ENCODE measurements around the gene MAPK14.

The MAPK14 gene

DNA sequence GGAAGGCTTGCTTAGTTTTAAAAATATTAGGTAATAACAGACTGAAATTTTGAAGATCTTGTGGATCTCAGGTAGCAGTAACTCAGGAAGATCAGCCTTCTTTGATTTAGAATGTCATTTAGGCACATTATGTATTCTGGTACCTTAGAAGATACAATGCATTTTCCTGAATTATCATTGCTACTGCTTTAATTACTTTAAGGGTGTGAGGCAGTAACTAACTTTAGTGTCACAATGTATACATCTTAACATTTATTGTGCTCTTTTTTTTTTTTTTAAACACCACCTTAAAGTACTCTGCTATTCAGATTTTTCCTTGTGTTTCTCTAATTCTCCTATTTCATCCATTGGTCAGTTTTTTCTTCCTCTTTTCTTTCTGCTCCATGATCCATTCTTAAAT lies 13.3 kb downstream of the MAPK14 start:
- no peak overlapping the region for H3K27ac ChIP-seq
- TF ChIP-seq, protein P1, sequence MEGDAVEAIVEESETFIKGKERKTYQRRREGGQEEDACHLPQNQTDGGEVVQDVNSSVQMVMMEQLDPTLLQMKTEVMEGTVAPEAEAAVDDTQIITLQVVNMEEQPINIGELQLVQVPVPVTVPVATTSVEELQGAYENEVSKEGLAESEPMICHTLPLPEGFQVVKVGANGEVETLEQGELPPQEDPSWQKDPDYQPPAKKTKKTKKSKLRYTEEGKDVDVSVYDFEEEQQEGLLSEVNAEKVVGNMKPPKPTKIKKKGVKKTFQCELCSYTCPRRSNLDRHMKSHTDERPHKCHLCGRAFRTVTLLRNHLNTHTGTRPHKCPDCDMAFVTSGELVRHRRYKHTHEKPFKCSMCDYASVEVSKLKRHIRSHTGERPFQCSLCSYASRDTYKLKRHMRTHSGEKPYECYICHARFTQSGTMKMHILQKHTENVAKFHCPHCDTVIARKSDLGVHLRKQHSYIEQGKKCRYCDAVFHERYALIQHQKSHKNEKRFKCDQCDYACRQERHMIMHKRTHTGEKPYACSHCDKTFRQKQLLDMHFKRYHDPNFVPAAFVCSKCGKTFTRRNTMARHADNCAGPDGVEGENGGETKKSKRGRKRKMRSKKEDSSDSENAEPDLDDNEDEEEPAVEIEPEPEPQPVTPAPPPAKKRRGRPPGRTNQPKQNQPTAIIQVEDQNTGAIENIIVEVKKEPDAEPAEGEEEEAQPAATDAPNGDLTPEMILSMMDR (IDR thresholded peaks at IDR 0.05), result no peak
- no peak overlapping the region for H3K4me3 ChIP-seq (ENCODE audit: low read depth, low read length)
- no peaks in the 10 kb centered on the region for H3K9me3 ChIP-seq (ENCODE audit: control insufficient read depth, low read length)
- no peak overlapping the region for H3K9ac ChIP-seq
- H3K79me2 ChIP-seq, result peaks cover 54% of the 10 kb centered on the region
- H3K36me3 ChIP-seq (ENCODE audit: control insufficient read depth, insufficient read depth, low read length), result no peaks in the 10 kb centered on the region
- H3K4me2 ChIP-seq (ENCODE audit: low read length), result no peak overlapping the region
- H2AFZ ChIP-seq, result no peak overlapping the region
- no peaks in the 10 kb centered on the region for H3K27me3 ChIP-seq (ENCODE audit: control insufficient read depth, insufficient read depth, low read length)
- H3K4me1 ChIP-seq, result peaks cover 9% of the 10 kb centered on the region

DNA sequence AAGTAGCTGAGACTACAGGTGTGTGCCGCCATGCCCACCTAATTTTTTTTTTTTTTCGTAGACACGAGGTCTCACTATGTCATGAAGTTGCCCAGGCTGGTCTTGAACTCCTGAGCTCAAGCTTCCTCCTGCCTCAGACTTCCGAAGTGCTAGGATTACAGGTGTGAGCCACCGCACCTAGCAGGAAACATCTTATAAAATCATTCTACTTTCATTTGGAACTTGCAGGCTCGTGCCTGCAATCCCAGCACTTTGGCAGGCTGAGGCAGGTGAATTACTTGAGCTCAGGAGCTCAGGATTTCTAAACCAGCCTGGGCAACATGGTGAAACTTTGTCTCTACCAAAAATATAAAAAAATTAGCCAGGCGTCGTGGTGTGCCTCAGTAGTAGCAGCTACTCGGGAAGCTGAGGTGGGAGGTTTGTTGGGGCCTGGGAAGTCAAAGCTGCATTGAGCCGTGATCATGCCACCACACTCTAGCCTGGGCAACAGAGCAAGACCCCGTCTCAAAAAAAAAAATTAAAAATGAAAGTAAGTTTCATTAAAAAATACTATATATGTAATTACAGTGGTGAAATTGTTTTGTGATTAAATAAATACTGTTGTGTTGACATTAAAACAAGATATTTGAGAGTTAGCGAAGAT lies 15.1 kb downstream of the MAPK14 start:
- Histone ChIP-seq H3K9ac (no peak overlapping the region), H3K36me3 (ENCODE audit: control insufficient read depth, insufficient read depth, low read length) (no peaks in the 10 kb centered on the region), H3K79me2 (peaks cover 53% of the 10 kb centered on the region), H3K4me1 (peaks cover 9% of the 10 kb centered on the region), H3K4me3 (ENCODE audit: low read depth, low read length) (no peak overlapping the region), H3K27ac (no peak overlapping the region), H3K27me3 (ENCODE audit: control insufficient read depth, insufficient read depth, low read length) (no peaks in the 10 kb centered on the region), H2AFZ (no peak overlapping the region), H3K4me2 (ENCODE audit: low read length) (no peak overlapping the region), H3K9me3 (ENCODE audit: control insufficient read depth, low read length) (no peaks in the 10 kb centered on the region)
- TF ChIP-seq, protein P1 (IDR thresholded peaks at IDR 0.05), result no peak

DNA sequence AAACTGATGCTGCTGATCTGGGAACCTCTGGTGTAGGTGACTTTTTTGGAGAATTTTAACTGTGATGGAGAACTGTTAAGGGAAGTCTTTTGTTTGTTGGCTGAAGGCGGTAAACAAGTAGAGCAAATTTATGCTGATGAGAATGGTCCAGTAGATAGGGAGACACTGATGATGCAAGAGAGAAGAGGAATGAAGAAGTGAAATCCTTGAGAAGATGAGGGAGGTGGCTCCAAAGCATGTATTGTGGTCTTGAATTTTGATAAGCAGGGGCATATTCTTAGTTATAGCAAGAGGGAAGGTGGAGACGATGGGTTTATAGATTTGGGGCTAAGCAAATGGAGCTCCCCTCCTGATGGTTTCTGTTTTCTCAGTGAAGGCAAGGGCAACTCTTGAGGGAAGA lies 22.0 kb downstream of the MAPK14 start:
- H3K4me1 ChIP-seq, result peaks cover 3% of the 10 kb centered on the region
- H3K27ac ChIP-seq, result no peak overlapping the region
- H3K9ac ChIP-seq, result no peak overlapping the region
- no peak overlapping the region for H2AFZ ChIP-seq
- H3K27me3 ChIP-seq (ENCODE audit: control insufficient read depth, insufficient read depth, low read length), result no peaks in the 10 kb centered on the region
- H3K36me3 ChIP-seq (ENCODE audit: control insufficient read depth, insufficient read depth, low read length), result no peaks in the 10 kb centered on the region
- TF ChIP-seq, protein P1 (IDR thresholded peaks at IDR 0.05), result no peak
- H3K79me2 ChIP-seq, result peaks cover 37% of the 10 kb centered on the region
- no peak overlapping the region for H3K4me2 ChIP-seq (ENCODE audit: low read length)
- no peaks in the 10 kb centered on the region for H3K9me3 ChIP-seq (ENCODE audit: control insufficient read depth, low read length)
- no peak overlapping the region for H3K4me3 ChIP-seq (ENCODE audit: low read depth, low read length)

DNA sequence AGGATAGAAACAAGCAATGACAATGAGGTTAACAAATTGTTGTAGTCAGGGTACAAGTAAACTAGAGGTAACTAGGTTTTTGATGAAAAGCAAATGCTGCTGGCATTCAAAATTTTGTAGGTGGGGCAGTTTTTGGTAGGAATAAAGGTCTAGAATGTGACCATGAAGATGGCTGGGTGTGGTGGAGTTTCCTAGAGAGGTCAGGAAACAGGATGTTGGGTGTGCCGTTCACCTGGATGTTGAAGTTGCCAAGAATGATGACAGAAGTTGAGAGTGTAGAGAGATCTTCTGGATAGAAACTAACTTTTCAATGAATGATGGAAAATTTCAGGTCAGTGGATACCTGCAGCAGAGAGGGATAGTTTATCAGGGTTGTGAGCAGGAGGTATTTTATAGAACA lies 22.7 kb downstream of the MAPK14 start:
- H3K79me2 ChIP-seq, result peaks cover 33% of the 10 kb centered on the region
- TF ChIP-seq, protein P1 (IDR thresholded peaks at IDR 0.05), result no peak
- no peaks in the 10 kb centered on the region for H3K36me3 ChIP-seq (ENCODE audit: control insufficient read depth, insufficient read depth, low read length)
- H3K9ac ChIP-seq, result no peak overlapping the region
- no peak overlapping the region for H3K4me2 ChIP-seq (ENCODE audit: low read length)
- H3K27me3 ChIP-seq (ENCODE audit: control insufficient read depth, insufficient read depth, low read length), result no peaks in the 10 kb centered on the region
- no peak overlapping the region for H3K4me3 ChIP-seq (ENCODE audit: low read depth, low read length)
- no peak overlapping the region for H3K27ac ChIP-seq
- H2AFZ ChIP-seq, result no peak overlapping the region
- H3K4me1 ChIP-seq, result peaks cover 3% of the 10 kb centered on the region
- no peaks in the 10 kb centered on the region for H3K9me3 ChIP-seq (ENCODE audit: control insufficient read depth, low read length)

Data from parathyroid adenoma (tissue), 2 donors.